22Rv1 (cell line): Measurements from ENCODE around the gene MRAS.

ENCODE experiments used
- CTCF ChIP-seq: fragments of 450-650 bp; IDR thresholded peaks from 2 replicates; pipeline ENCODE4 v1.5.1; 2017; ENCODE audit warnings: mild to moderate bottlenecking
- ZFX ChIP-seq: fragments of 450-650 bp; IDR thresholded peaks from 2 replicates; pipeline ENCODE4 v1.6.1; 2017; ENCODE audit warnings: antibody characterized with exemption, borderline replicate concordance

- TF ChIP-seq CTCF (no peak), ZFX (no peak)
These were observed 10.1 kb upstream of the MRAS start for GRCh38 chr3:138338244-138338643.
